ENCODE measurements around the gene TTYH2. TPM values are rescaled to one million over a fixed set of nuclear protein-coding genes. Genes with fewer than 3 reads are reported as not detected.

Gene TTYH2
- total RNA-seq, 2 donors from 2014 or later: 1.4 to 3.0 TPM

- DNase-seq (no peak), ATAC-seq (no peak)
- intact Hi-C loops (cut with DNase I, micrococcal nuclease): no loop called here
Measured at GRCh38 chr17:74190807-74191406, 22.5 kb upstream of the TTYH2 start.

GRCh38 chr17:74192950-74193781 lies 20.2 kb upstream of the TTYH2 start:
- ATAC-seq (peak; percentile 77), DNase-seq (peak; percentile 37 to 80)
- intact Hi-C loops (cut with DNase I, micrococcal nuclease): no loop called here

GRCh38 chr17:74194682-74195081 lies 18.7 kb upstream of the TTYH2 start:
- ATAC-seq (no peak), DNase-seq (no peak)
- intact Hi-C loops (cut with DNase I, micrococcal nuclease): no loop called here

GRCh38 chr17:74196541-74197317 lies 16.6 kb upstream of the TTYH2 start:
- no peak for ATAC-seq
- intact Hi-C loops (cut with DNase I, micrococcal nuclease): no loop called here

GRCh38 chr17:74197801-74198200 lies 15.6 kb upstream of the TTYH2 start:
- DNase-seq: no peak
- no peak for ATAC-seq
- intact Hi-C loops (cut with DNase I, micrococcal nuclease): no loop called here

More at GRCh38 chr17:74196541-74197317, 16.6 kb upstream of the TTYH2 start:
- no peak for DNase-seq

- ATAC-seq (no peak), DNase-seq (no peak)
- intact Hi-C loops (cut with DNase I, micrococcal nuclease): no loop called here
Measured at GRCh38 chr17:74198694-74199093, 14.7 kb upstream of the TTYH2 start.

GRCh38 chr17:74199306-74200092 lies 13.9 kb upstream of the TTYH2 start:
- peak; percentile 50 for ATAC-seq

GRCh38 chr17:74200112-74200511 lies 13.3 kb upstream of the TTYH2 start:
- DNase-seq (no peak), ATAC-seq (no peak)
- intact Hi-C loops (cut with DNase I, micrococcal nuclease): no loop called here

More at GRCh38 chr17:74199306-74200092, 13.9 kb upstream of the TTYH2 start:
- intact Hi-C loops (cut with DNase I, micrococcal nuclease): no loop called here
- peak in 1 of 2 donors; percentile 65 for DNase-seq

- DNase-seq (peak; percentile 63 to 73), ATAC-seq (no peak)
- intact Hi-C loops (cut with DNase I, micrococcal nuclease): no loop called here
Measured at GRCh38 chr17:74201250-74201649, 12.1 kb upstream of the TTYH2 start.

GRCh38 chr17:74201948-74202347 lies 11.4 kb upstream of the TTYH2 start:
- ATAC-seq (no peak), DNase-seq (no peak)
- intact Hi-C loops (cut with DNase I, micrococcal nuclease): no loop called here

GRCh38 chr17:74202938-74203337 lies 10.4 kb upstream of the TTYH2 start:
- intact Hi-C loops (cut with DNase I, micrococcal nuclease): no loop called here
- DNase-seq (no peak), ATAC-seq (no peak)

- intact Hi-C loops (cut with DNase I, micrococcal nuclease): no loop called here
- ATAC-seq: peak; percentile 90
- peak; percentile 96 to 97 for DNase-seq
Measured at GRCh38 chr17:74203439-74204240, 9.7 kb upstream of the TTYH2 start, which contains the start of gene RPL38. Gene RPL38, plus strand, starts transcription at chr17:74203678. Its CDS starts 278 bp downstream, at chr17:74203956.

GRCh38 chr17:74204474-74204873 lies 8.9 kb upstream of the TTYH2 start:
- intact Hi-C loops (cut with DNase I, micrococcal nuclease): no loop called here
- no peak for ATAC-seq
- no peak for DNase-seq

GRCh38 chr17:74205274-74205673 lies 8.1 kb upstream of the TTYH2 start:
- DNase-seq (no peak), ATAC-seq (no peak)
- intact Hi-C loops (cut with DNase I, micrococcal nuclease): no loop called here

- DNase-seq (no peak), ATAC-seq (no peak)
- intact Hi-C loops (cut with DNase I, micrococcal nuclease): no loop called here
Measured at GRCh38 chr17:74206332-74206818, 7.0 kb upstream of the TTYH2 start.

GRCh38 chr17:74210191-74211140 lies 2.9 kb upstream of the TTYH2 start:
- peak in 1 of 2 donors; percentile 71 for DNase-seq
- ATAC-seq: peak; percentile 34
- intact Hi-C loops (cut with DNase I, micrococcal nuclease): no loop called here
